OCI-LY1 (cell line): ENCODE data around the gene MACROH2A2.
A peak's percentile ranks its signal among the peaks of the same experiment; 100 is the strongest.
"Not testable (repeated sequence)": the region's sequence is repeated elsewhere in the genome, so short reads cannot be mapped to it uniquely, and the experiment has no call there.

Source experiments
- H2AFZ ChIP-seq: fragments of 200-600 bp; sonication (generic), shearing (Covaris generic); 2 replicates; pipeline ENCODE4 v1.6.0; 2014; ENCODE audit warnings: antibody characterized with exemption, mild to moderate bottlenecking, low read length
- H3F3A ChIP-seq: fragments of 200-600 bp; sonication (generic), shearing (Covaris generic); 2 replicates; pipeline ENCODE4 v1.6.0; 2014; ENCODE audit warnings: mild to moderate bottlenecking, antibody characterized with exemption, low read length, moderate library complexity; ENCODE audit not compliant: insufficient read depth
- H3K27ac ChIP-seq: fragments of 200-600 bp; sonication (generic); 2 replicates; pipeline ENCODE4 v1.5.1; 2014; ENCODE audit warnings: low read length, mixed run types, mild to moderate bottlenecking, low read depth; ENCODE audit not compliant: poor library complexity, severe bottlenecking
- H3K27me3 ChIP-seq: fragments of 200-600 bp; sonication (generic); 2 replicates; pipeline ENCODE4 v1.6.0; 2014; ENCODE audit warnings: antibody characterized with exemption, mild to moderate bottlenecking, low read length, moderate library complexity; ENCODE audit not compliant: insufficient read depth
- H3K36me3 ChIP-seq: fragments of 200-600 bp; sonication (generic); 2 replicates; pipeline ENCODE4 v1.6.1; 2014; ENCODE audit warnings: mild to moderate bottlenecking, antibody characterized with exemption, low read length, moderate library complexity, mixed read lengths; ENCODE audit not compliant: insufficient read depth
- H3K4me1 ChIP-seq: fragments of 200-600 bp; sonication (generic); 2 replicates; pipeline ENCODE4 v1.5.1; 2014; ENCODE audit warnings: mild to moderate bottlenecking, low read length, moderate library complexity; ENCODE audit not compliant: insufficient read depth, severe bottlenecking
- H3K4me2 ChIP-seq: fragments of 200-600 bp; sonication (generic), shearing (Covaris generic); 2 replicates; pipeline ENCODE4 v1.6.1; 2014; ENCODE audit warnings: low read length
- H3K4me3 ChIP-seq: fragments of 200-600 bp; sonication (generic); 2 replicates; pipeline ENCODE4 v1.5.1; 2014; ENCODE audit warnings: low read length, low read depth, mild to moderate bottlenecking, mixed read lengths; ENCODE audit not compliant: poor library complexity, severe bottlenecking
- H3K79me2 ChIP-seq: fragments of 200-600 bp; shearing (Covaris generic); 2 replicates; pipeline ENCODE4 v1.6.1; 2016; ENCODE audit warnings: mixed run types, low read length, mixed read lengths; ENCODE audit not compliant: insufficient read depth
- H3K9ac ChIP-seq: fragments of 200-600 bp; sonication (generic), shearing (Covaris generic); 2 replicates; pipeline ENCODE4 v1.6.1; 2014; ENCODE audit warnings: mild to moderate bottlenecking, low read length, mixed read lengths
- H3K9me2 ChIP-seq: fragments of 200-600 bp; sonication (generic), shearing (Covaris generic); 2 replicates; pipeline ENCODE4 v1.6.1; 2014; ENCODE audit warnings: low read depth, mild to moderate bottlenecking, low read length, mixed read lengths
- H3K9me3 ChIP-seq: fragments of 200-600 bp; shearing (Covaris generic); 2 replicates; pipeline ENCODE4 v1.6.1; 2014; ENCODE audit warnings: low read length, mixed read lengths
- H4K20me1 ChIP-seq: fragments of 200-600 bp; sonication (generic), shearing (Covaris generic); 2 replicates; pipeline ENCODE4 v1.6.0; 2016; ENCODE audit warnings: mild to moderate bottlenecking, low read length; ENCODE audit not compliant: insufficient read depth
- CTCF ChIP-seq: fragments of 200-600 bp; sonication (generic), shearing (Covaris generic); IDR thresholded peaks from 2 replicates; pipeline ENCODE4 v1.5.1; 2017; ENCODE audit warnings: mild to moderate bottlenecking, antibody characterized with exemption, low read length, moderate library complexity, mixed read lengths
- EZH2 ChIP-seq: fragments of 200-600 bp; sonication (generic), shearing (Covaris generic); IDR thresholded peaks from 2 replicates; pipeline ENCODE4 v1.8.0; 2017; ENCODE audit warnings: borderline replicate concordance, mixed run types, mild to moderate bottlenecking, antibody characterized with exemption, low read length, moderate library complexity, mixed read lengths

The MACROH2A2 gene

GRCh38 chr10:70122742-70123141, 70.1 kb downstream of the MACROH2A2 start:
- no peaks in the 10 kb centered on the region for H3K9me3 ChIP-seq
- H3K36me3 ChIP-seq, result peaks cover 45% of the 10 kb centered on the region; the same call in 1 of the 2 replicates

DNA sequence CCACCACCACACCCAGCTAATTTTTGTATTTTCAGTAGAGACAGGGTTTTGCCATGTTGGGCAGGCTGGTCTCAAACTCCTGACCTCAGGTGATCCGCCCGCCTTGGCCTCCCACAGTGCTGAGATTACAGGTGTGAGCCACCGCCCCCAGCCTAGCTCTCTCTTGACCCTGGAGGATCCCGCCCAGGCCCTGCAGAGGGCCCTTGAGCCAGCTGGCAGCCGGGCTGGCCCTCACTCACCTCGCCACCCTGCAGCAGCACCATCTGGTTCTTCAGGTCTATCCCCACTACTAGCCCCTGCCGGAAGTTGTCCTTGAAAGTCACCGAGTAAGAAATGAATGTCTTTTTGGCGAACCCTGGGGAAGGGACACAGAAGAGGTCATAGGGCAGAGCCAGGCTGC, 70.5 kb downstream of the MACROH2A2 start:
- not testable (repeated sequence) for H3K4me2 ChIP-seq, H3K27ac ChIP-seq, H3K4me3 ChIP-seq, H4K20me1 ChIP-seq, H2AFZ ChIP-seq, H3F3A ChIP-seq, H3K9ac ChIP-seq, H3K9me2 ChIP-seq, H3K9me3 ChIP-seq, H3K27me3 ChIP-seq, H3K79me2 ChIP-seq
- Histone ChIP-seq H3K4me1 (peaks cover 25% of the 10 kb centered on the region), H3K36me3 (peaks cover 44% of the 10 kb centered on the region; the same call in 1 of the 2 replicates)

More at GRCh38 chr10:70122742-70123141, 70.1 kb downstream of the MACROH2A2 start:
- Histone ChIP-seq H4K20me1 (no peaks in the 10 kb centered on the region), H3K4me3 (no peak overlapping the region), H3K4me2 (no peak overlapping the region), H3F3A (no peaks in the 10 kb centered on the region), H3K27me3 (no peaks in the 10 kb centered on the region), H3K9ac (no peak overlapping the region), H3K79me2 (no peaks in the 10 kb centered on the region), H3K27ac (no peak overlapping the region), H3K4me1 (peaks cover 25% of the 10 kb centered on the region), H3K9me2 (no peaks in the 10 kb centered on the region), H2AFZ (no peak overlapping the region)
- TF ChIP-seq CTCF (no peak), EZH2 (no peak)

- no peak overlapping the region for H3K27ac ChIP-seq
- H3K4me3 ChIP-seq, result no peak overlapping the region
- H3K9me3 ChIP-seq, result no peaks in the 10 kb centered on the region
- H3K27me3 ChIP-seq, result no peaks in the 10 kb centered on the region
- no peaks in the 10 kb centered on the region for H3F3A ChIP-seq
- H3K4me1 ChIP-seq, result peaks cover 25% of the 10 kb centered on the region
- H3K9me2 ChIP-seq, result no peaks in the 10 kb centered on the region
- H2AFZ ChIP-seq, result no peak overlapping the region
- H3K9ac ChIP-seq, result no peak overlapping the region
- H3K36me3 ChIP-seq, result peaks cover 38% of the 10 kb centered on the region; the same call in 1 of the 2 replicates
- no peak overlapping the region for H3K4me2 ChIP-seq
- no peaks in the 10 kb centered on the region for H3K79me2 ChIP-seq
- TF ChIP-seq EZH2 (no peak), CTCF (no peak)
- H4K20me1 ChIP-seq, result no peaks in the 10 kb centered on the region
Measured at GRCh38 chr10:70123817-70124216, 71.2 kb downstream of the MACROH2A2 start.

GRCh38 chr10:70124415-70124814, 71.8 kb downstream of the MACROH2A2 start:
- Histone ChIP-seq H3K9ac (peak overlapping the region; percentile 3; the same call in 1 of the 2 replicates), H3K27ac (peak overlapping the region; percentile 36), H2AFZ (no peak overlapping the region), H3F3A (no peaks in the 10 kb centered on the region), H3K36me3 (peaks cover 32% of the 10 kb centered on the region; the same call in 1 of the 2 replicates), H3K4me2 (no peak overlapping the region), H3K27me3 (no peaks in the 10 kb centered on the region), H3K9me2 (no peaks in the 10 kb centered on the region), H3K9me3 (no peaks in the 10 kb centered on the region), H3K79me2 (no peaks in the 10 kb centered on the region), H4K20me1 (no peaks in the 10 kb centered on the region), H3K4me3 (no peak overlapping the region), H3K4me1 (peaks cover 25% of the 10 kb centered on the region)
- TF ChIP-seq CTCF, result no peak
- TF ChIP-seq EZH2, result no peak
